Measurements from ENCODE around the gene TMEM120A. TPM values are rescaled to one million over a fixed set of nuclear protein-coding genes. Genes with fewer than 3 reads are reported as not detected.

The TMEM120A gene
- total RNA-seq, 1 donor from 2014 or later = 33.4 TPM

GRCh38 chr7:75988568-75989499 lies 5.6 kb downstream of the TMEM120A start:
- H3K36me3 Mint-ChIP-seq (ENCODE audit: low read depth) = peaks cover 5% of the 10 kb centered on the region
- peaks cover 3% of the 10 kb centered on the region for H3K27me3 Mint-ChIP-seq (ENCODE audit: low read depth)
- no peak overlapping the region for H3K4me3 Mint-ChIP-seq
- no peak for TF ChIP-seq CTCF (conservative IDR thresholded peaks at IDR 0.05)
- H3K27ac Mint-ChIP-seq (ENCODE audit: unreplicated experiment) = no peak overlapping the region
- H3K4me1 Mint-ChIP-seq = peaks cover 24% of the 10 kb centered on the region
- no peak for DNase-seq (ENCODE audit: low read depth, low spot score)
- no peaks in the 10 kb centered on the region for H3K9me3 Mint-ChIP-seq

GRCh38 chr7:75987805-75988567 lies 6.4 kb downstream of the TMEM120A start:
- DNase-seq (ENCODE audit: low read depth, low spot score) = no peak
- no peak for TF ChIP-seq CTCF (conservative IDR thresholded peaks at IDR 0.05)
- Mint-ChIP-seq H3K27ac (ENCODE audit: unreplicated experiment) (no peak overlapping the region), H3K36me3 (ENCODE audit: low read depth) (peaks cover 5% of the 10 kb centered on the region), H3K27me3 (ENCODE audit: low read depth) (peaks cover 3% of the 10 kb centered on the region), H3K4me1 (peaks cover 18% of the 10 kb centered on the region), H3K9me3 (no peaks in the 10 kb centered on the region), H3K4me3 (peak overlapping the region; percentile 56)

GRCh38 chr7:75987026-75987804 lies 7.2 kb downstream of the TMEM120A start:
- no peak for DNase-seq (ENCODE audit: low read depth, low spot score)
- H3K27me3 Mint-ChIP-seq (ENCODE audit: low read depth) = peaks cover 3% of the 10 kb centered on the region
- peak overlapping the region; percentile 12 for H3K4me3 Mint-ChIP-seq
- H3K9me3 Mint-ChIP-seq = no peaks in the 10 kb centered on the region
- peak overlapping the region; percentile 19 for H3K27ac Mint-ChIP-seq (ENCODE audit: unreplicated experiment)
- peaks cover 5% of the 10 kb centered on the region for H3K36me3 Mint-ChIP-seq (ENCODE audit: low read depth)
- H3K4me1 Mint-ChIP-seq = peaks cover 17% of the 10 kb centered on the region
- no peak for TF ChIP-seq CTCF (conservative IDR thresholded peaks at IDR 0.05)

- peaks cover 5% of the 10 kb centered on the region for H3K36me3 Mint-ChIP-seq (ENCODE audit: low read depth)
- peak overlapping the region; percentile 12 for H3K27ac Mint-ChIP-seq (ENCODE audit: unreplicated experiment)
- H3K4me3 Mint-ChIP-seq = no peak overlapping the region
Measured at GRCh38 chr7:75986147-75986781, 8.1 kb downstream of the TMEM120A start.

More at GRCh38 chr7:75986147-75986781, 8.1 kb downstream of the TMEM120A start:
- peaks cover 17% of the 10 kb centered on the region for H3K4me1 Mint-ChIP-seq
- no peaks in the 10 kb centered on the region for H3K9me3 Mint-ChIP-seq
- no peak for DNase-seq (ENCODE audit: low read depth, low spot score)
- no peak for TF ChIP-seq CTCF (conservative IDR thresholded peaks at IDR 0.05)
- peaks cover 3% of the 10 kb centered on the region for H3K27me3 Mint-ChIP-seq (ENCODE audit: low read depth)
